SK-N-SH (cell line): ENCODE data around the gene FAM110A.

Source experiments
- CHD2 ChIP-seq: fragments of 150-350 bp; IDR thresholded peaks from 2 replicates; pipeline ENCODE4 v1.6.1; 2018; ENCODE audit warnings: low read length; ENCODE audit not compliant: partially characterized antibody
- CTCF ChIP-seq: fragments of 200-600 bp; sonication (generic); IDR thresholded peaks from 2 replicates; pipeline ENCODE4 v1.6.1; 2017; ENCODE audit warnings: antibody characterized with exemption, mild to moderate bottlenecking, moderate library complexity
- TCF12 ChIP-seq: IDR thresholded peaks from 2 replicates; pipeline ENCODE4 v1.4.0; 2012

- TF ChIP-seq TCF12 (no peak), CTCF (no peak), CHD2 (no peak)
Observed at GRCh38 chr20:855466-856360, 22.2 kb downstream of the FAM110A start.
